Stimulated activated CD8-positive, alpha-beta memory T cell treated with anti-CD3 and anti-CD28 coated beads, Interleukin-4, amount 100 ng/mL, for 4 hours (primary cell): ENCODE data around the gene ATP2C1.

Experiments used
- DNase-seq, 2 donors: peaks; one replicate each; pipeline ENCODE4 v3.0.0-alpha.2; 2020; ENCODE audit warnings: low read depth in 2 of 2, low spot score in 1 of 2

Gene ATP2C1

GRCh38 chr3:130895690-130896488 is 2.0 kb downstream of the ATP2C1 start:
- DNase-seq = no peak

GRCh38 chr3:130897316-130897715 is 3.4 kb downstream of the ATP2C1 start:
- DNase-seq = no peak

DNA sequence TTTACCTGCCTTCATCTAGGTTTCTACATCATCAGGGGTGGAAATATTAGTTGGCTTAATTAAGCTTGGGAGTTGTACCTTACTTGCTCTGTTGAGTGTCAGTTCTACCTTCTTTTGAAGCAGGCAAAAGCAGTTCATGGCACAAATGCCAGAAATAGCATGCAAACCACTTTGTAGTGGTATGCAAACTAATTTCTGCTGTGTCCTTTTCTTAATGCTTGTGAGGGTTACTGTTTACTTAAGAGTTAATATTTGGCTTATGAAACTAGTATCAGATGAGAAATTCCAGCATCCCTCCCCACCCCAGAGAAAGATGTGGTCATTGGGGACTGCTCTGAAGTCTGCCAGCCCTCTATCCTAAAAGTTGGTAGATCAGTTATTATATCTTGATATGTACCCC is 7.1 kb downstream of the ATP2C1 start:
- no peak for DNase-seq

GRCh38 chr3:130901463-130902204 is 7.8 kb downstream of the ATP2C1 start:
- DNase-seq = no peak

GRCh38 chr3:130903412-130903908 is 9.6 kb downstream of the ATP2C1 start:
- DNase-seq = no peak

GRCh38 chr3:130904491-130904890 is 10.6 kb downstream of the ATP2C1 start:
- no peak for DNase-seq

DNA sequence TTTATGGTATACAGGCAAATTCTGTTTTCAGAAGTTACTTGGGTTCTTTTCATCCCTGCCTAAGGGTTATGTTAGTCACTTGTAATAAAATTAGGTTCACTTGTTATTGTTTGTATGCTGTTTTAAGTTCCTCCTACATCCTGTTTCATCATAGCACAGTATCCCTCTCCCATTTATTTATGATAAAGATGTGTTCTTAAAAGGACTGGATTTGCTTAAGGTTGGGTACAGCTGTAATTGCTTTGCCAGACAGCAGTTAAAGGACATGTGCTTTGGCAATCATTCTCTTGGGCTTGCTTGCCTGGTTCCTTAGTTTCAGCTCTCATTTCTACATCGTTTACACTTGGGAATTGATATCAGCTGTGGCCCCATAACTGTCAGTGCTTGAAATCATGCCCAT is 11.7 kb downstream of the ATP2C1 start:
- no peak for DNase-seq

DNA sequence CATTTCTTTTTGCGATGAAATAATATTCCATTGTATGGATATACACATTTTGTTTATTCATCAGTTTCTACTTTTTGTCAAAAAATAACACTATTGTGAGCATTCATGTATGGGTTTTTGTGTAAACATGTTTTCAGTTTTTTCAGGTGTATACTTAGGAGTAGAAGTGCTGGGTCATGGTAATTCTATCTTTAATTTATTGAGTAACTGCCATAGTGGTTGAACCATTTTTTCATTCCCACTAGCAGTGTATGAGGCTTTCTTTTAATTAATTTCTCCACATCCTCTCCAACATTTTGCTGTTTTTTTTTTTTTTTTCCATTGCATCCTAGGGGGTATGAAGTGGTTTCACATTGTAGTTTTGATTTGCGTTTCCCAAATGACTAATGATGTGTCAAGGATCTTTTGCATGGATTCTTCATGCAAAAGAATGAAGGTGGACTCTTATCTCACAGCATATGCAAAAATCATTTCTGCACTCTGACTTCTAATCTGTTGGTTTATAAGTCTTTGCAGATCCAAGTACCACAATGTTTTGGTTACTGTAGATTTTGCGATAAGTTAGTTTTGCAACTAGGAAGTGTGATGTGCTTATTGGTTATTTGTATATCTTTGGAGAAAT is 12.6 kb downstream of the ATP2C1 start:
- no peak for DNase-seq

- no peak for DNase-seq
Observed at GRCh38 chr3:130907500-130907899, 13.6 kb downstream of the ATP2C1 start.

- no peak for DNase-seq
Observed at GRCh38 chr3:130907966-130908365, 14.1 kb downstream of the ATP2C1 start.

GRCh38 chr3:130915567-130916292 is 21.8 kb downstream of the ATP2C1 start:
- DNase-seq = no peak

- DNase-seq = no peak
Observed at GRCh38 chr3:130916507-130917167, 22.8 kb downstream of the ATP2C1 start.

- DNase-seq = no peak
Observed at GRCh38 chr3:130918328-130918727, 24.4 kb downstream of the ATP2C1 start.

- DNase-seq = no peak
Observed at GRCh38 chr3:130925628-130926027, 31.7 kb downstream of the ATP2C1 start.

DNA sequence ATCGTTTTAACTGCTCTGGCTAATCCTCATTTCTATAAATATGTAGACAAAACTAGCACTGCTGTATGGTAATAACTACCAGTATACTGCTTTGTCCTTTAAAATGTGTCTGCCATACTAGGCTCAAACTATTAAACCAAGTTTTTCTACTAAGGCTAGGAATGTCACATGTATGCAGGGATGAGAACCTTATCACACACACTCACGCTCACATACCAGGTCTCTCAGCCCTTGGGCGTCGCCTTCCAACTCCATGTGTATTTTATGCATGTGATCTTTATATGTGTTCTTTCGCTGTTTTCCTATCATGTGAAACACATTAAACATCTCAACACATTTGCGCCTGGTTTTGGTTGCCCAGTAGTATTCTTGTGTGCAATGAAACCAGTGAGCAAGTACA is 32.6 kb downstream of the ATP2C1 start:
- no peak for DNase-seq

- no peak for DNase-seq
Observed at GRCh38 chr3:130929804-130930203, 35.9 kb downstream of the ATP2C1 start.

GRCh38 chr3:130932979-130933378 is 39.1 kb downstream of the ATP2C1 start:
- no peak for DNase-seq

DNA sequence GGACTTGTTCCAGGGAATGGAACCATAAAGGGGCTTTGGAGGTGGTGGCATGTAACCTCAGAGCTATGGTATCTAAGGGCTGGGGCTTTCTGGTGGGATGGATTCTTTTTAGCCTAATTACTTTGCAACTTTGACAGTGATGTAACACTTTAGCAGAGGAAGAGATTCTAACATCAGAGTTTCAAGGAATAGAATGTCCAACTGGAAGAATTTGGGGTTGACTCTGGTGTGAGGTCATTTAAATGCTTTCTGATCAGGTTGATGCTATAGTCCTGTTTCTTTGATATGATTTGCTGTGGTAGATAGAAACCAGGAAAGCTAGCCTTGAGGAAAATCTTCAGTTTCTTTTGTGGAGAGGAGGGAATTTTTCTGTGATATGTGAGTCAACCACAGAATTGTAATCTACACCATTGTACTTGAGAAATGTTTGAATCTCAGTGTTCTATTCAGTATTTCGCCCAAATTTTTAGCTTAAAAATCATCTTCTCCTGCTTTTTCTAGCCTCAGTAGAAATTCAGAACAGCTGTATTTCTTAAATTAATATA is 40.0 kb downstream of the ATP2C1 start:
- DNase-seq = no peak

- DNase-seq = no peak
Observed at GRCh38 chr3:130934442-130935089, 40.7 kb downstream of the ATP2C1 start.
